ENCODE results near the gene CDT1.
"Not testable (repeated sequence)": the region's sequence is repeated elsewhere in the genome, so short reads cannot be mapped to it uniquely, and the experiment has no call there.

DNA sequence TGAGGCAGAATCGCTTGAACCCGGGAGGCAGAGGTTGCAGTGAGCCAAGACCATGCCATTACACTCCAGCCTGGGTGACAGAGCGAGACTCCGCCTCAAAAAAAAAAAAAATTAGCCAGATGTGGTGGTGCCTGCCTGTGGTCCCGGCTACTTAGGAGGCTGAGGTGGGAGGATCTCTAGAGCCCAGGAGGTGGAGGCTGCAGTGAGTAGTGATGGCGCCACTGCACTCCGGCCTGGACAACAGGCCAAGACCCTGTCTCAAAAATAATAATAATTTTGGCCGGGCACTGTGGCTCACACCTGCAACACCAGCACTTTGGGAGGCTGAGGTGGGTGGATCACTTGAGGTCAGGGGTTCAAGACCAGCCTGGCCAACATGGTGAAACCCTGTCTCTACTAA, 14.8 kb upstream of the CDT1 start:
- not testable (repeated sequence) for TF ChIP-seq SMC3 (IDR thresholded peaks at IDR 0.05; ENCODE audit: low read depth, low read length); MXI1 (IDR thresholded peaks at IDR 0.05; ENCODE audit: low read depth, low read length); RAD21 (IDR thresholded peaks at IDR 0.05; ENCODE audit: low read length); YY1 (IDR thresholded peaks at IDR 0.05; ENCODE audit: low read depth); POLR2AphosphoS5 (IDR thresholded peaks at IDR 0.05; ENCODE audit: low read depth, low read length); TAF1 (IDR thresholded peaks at IDR 0.05; ENCODE audit: borderline replicate concordance, low read depth, low read length); CHD2 (IDR thresholded peaks at IDR 0.05; ENCODE audit: low read length, partially characterized antibody); EP300 (IDR thresholded peaks at IDR 0.05; ENCODE audit: borderline replicate concordance in 1 of 2, low read depth in 1 of 2, low read length in 1 of 2); FOXM1 (IDR thresholded peaks at IDR 0.05; ENCODE audit: low read depth); NFIC (IDR thresholded peaks at IDR 0.05; ENCODE audit: borderline replicate concordance)
- TF ChIP-seq, protein P1, sequence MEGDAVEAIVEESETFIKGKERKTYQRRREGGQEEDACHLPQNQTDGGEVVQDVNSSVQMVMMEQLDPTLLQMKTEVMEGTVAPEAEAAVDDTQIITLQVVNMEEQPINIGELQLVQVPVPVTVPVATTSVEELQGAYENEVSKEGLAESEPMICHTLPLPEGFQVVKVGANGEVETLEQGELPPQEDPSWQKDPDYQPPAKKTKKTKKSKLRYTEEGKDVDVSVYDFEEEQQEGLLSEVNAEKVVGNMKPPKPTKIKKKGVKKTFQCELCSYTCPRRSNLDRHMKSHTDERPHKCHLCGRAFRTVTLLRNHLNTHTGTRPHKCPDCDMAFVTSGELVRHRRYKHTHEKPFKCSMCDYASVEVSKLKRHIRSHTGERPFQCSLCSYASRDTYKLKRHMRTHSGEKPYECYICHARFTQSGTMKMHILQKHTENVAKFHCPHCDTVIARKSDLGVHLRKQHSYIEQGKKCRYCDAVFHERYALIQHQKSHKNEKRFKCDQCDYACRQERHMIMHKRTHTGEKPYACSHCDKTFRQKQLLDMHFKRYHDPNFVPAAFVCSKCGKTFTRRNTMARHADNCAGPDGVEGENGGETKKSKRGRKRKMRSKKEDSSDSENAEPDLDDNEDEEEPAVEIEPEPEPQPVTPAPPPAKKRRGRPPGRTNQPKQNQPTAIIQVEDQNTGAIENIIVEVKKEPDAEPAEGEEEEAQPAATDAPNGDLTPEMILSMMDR (IDR thresholded peaks at IDR 0.05): not testable (repeated sequence)
- TF ChIP-seq, protein P2, sequence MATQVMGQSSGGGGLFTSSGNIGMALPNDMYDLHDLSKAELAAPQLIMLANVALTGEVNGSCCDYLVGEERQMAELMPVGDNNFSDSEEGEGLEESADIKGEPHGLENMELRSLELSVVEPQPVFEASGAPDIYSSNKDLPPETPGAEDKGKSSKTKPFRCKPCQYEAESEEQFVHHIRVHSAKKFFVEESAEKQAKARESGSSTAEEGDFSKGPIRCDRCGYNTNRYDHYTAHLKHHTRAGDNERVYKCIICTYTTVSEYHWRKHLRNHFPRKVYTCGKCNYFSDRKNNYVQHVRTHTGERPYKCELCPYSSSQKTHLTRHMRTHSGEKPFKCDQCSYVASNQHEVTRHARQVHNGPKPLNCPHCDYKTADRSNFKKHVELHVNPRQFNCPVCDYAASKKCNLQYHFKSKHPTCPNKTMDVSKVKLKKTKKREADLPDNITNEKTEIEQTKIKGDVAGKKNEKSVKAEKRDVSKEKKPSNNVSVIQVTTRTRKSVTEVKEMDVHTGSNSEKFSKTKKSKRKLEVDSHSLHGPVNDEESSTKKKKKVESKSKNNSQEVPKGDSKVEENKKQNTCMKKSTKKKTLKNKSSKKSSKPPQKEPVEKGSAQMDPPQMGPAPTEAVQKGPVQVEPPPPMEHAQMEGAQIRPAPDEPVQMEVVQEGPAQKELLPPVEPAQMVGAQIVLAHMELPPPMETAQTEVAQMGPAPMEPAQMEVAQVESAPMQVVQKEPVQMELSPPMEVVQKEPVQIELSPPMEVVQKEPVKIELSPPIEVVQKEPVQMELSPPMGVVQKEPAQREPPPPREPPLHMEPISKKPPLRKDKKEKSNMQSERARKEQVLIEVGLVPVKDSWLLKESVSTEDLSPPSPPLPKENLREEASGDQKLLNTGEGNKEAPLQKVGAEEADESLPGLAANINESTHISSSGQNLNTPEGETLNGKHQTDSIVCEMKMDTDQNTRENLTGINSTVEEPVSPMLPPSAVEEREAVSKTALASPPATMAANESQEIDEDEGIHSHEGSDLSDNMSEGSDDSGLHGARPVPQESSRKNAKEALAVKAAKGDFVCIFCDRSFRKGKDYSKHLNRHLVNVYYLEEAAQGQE (IDR thresholded peaks at IDR 0.05; ENCODE audit: low read depth, low read length): not testable (repeated sequence)
- TF ChIP-seq, protein P3, sequence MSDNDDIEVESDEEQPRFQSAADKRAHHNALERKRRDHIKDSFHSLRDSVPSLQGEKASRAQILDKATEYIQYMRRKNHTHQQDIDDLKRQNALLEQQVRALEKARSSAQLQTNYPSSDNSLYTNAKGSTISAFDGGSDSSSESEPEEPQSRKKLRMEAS (IDR thresholded peaks at IDR 0.05; ENCODE audit: low read depth): not testable (repeated sequence)

Measured in SK-N-SH (cell line).